Gastroesophageal sphincter (tissue), 3 donors: ENCODE measurements around the gene TMEM240.

Source experiments
- EP300 ChIP-seq: sonication (generic); formaldehyde crosslinking; IDR thresholded peaks from one replicate; pipeline ENCODE4 v1.6.1; 2017; ENCODE audit warnings: antibody characterized with exemption, mild to moderate bottlenecking
- POLR2A ChIP-seq, 2 donors: fragments of 450-650 bp; IDR thresholded peaks; one replicate each; pipeline ENCODE4 v1.6.1; 2017; ENCODE audit warnings: antibody characterized with exemption in 2 of 2, mild to moderate bottlenecking in 2 of 2, moderate library complexity in 1 of 2
- POLR2AphosphoS5 ChIP-seq: sonication (generic); formaldehyde crosslinking; IDR thresholded peaks from one replicate; pipeline ENCODE4 v1.6.1; 2017; ENCODE audit warnings: antibody characterized with exemption
- TF ChIP-seq, protein P1 (sequence below), 4 experiments: fragments of 200-600 bp in 2 of 4; fragments of 450-650 bp in 2 of 4; sonication (generic) in 1 of 4; IDR thresholded peaks; one replicate each; pipeline ENCODE4 v1.5.1; 2017 to 2019; ENCODE audit warnings: antibody characterized with exemption in 4 of 4, mild to moderate bottlenecking in 2 of 4, moderate library complexity in 2 of 4

DNA sequence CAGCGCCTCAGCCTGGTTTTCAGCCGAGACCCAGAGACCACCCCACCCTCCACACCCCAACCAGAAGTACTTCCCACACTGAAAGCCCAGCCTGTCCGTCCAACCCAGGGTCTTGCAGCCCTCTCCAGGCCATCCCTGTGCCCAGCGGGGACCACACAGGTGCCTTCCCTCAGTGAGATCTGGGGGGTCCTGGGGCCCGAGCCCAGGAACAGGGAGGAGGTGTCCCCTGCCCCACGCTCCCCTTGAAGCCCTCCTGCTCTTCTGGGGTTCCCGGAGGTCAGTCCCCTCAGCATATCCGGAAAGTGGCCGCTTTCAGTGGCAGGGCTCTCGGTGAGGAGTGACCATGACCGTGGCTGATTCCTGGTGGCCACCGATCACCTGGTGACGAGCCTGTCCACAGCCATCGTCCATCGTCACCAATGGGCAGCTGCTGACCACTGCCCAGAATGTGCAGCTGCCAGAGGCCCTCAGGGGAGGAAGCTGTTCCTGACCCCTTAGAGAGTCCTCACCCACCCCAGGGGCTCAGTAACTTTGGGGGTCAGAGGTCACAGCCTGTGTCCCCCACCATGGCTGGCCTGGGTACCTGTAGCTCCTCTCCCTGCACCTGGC, 3.4 kb downstream of the TMEM240 start:
- TF ChIP-seq POLR2AphosphoS5 (no peak), EP300 (no peak), POLR2A (IDR thresholded peaks at IDR 0.05) (no peak)
- TF ChIP-seq, protein P1, sequence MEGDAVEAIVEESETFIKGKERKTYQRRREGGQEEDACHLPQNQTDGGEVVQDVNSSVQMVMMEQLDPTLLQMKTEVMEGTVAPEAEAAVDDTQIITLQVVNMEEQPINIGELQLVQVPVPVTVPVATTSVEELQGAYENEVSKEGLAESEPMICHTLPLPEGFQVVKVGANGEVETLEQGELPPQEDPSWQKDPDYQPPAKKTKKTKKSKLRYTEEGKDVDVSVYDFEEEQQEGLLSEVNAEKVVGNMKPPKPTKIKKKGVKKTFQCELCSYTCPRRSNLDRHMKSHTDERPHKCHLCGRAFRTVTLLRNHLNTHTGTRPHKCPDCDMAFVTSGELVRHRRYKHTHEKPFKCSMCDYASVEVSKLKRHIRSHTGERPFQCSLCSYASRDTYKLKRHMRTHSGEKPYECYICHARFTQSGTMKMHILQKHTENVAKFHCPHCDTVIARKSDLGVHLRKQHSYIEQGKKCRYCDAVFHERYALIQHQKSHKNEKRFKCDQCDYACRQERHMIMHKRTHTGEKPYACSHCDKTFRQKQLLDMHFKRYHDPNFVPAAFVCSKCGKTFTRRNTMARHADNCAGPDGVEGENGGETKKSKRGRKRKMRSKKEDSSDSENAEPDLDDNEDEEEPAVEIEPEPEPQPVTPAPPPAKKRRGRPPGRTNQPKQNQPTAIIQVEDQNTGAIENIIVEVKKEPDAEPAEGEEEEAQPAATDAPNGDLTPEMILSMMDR (IDR thresholded peaks at IDR 0.05) = no peak
